Inflammatory macrophage treated with lipopolysaccharide for 1 hour (primary cell): ENCODE results near the gene ABHD17C.
"Not testable (repeated sequence)": the region's sequence is repeated elsewhere in the genome, so short reads cannot be mapped to it uniquely, and the experiment has no call there.

ENCODE experiments used
- DNase-seq, 2 donors: peaks; one replicate each; pipeline ENCODE4 v3.0.0-alpha.2; 2020 to 2022

The ABHD17C gene

GRCh38 chr15:80732818-80733217, 37.7 kb downstream of the ABHD17C start:
- no peak for DNase-seq

- DNase-seq: no peak
Observed at GRCh38 chr15:80733460-80733859, 38.4 kb downstream of the ABHD17C start.

- DNase-seq: no peak
Observed at GRCh38 chr15:80735344-80735743, 40.2 kb downstream of the ABHD17C start.

GRCh38 chr15:80736560-80736959, 41.5 kb downstream of the ABHD17C start:
- DNase-seq: no peak

GRCh38 chr15:80739919-80740318, 44.8 kb downstream of the ABHD17C start:
- DNase-seq: no peak

GRCh38 chr15:80742081-80742480, 47.0 kb downstream of the ABHD17C start:
- no peak for DNase-seq

- no peak for DNase-seq
Observed at GRCh38 chr15:80743189-80743833, 48.2 kb downstream of the ABHD17C start.

GRCh38 chr15:80744415-80744814, 49.3 kb downstream of the ABHD17C start:
- no peak for DNase-seq

GRCh38 chr15:80744826-80745225, 49.7 kb downstream of the ABHD17C start:
- DNase-seq: no peak

GRCh38 chr15:80745888-80746287, 50.8 kb downstream of the ABHD17C start:
- no peak for DNase-seq

- DNase-seq: no peak
Observed at GRCh38 chr15:80747317-80748053, 52.4 kb downstream of the ABHD17C start.

GRCh38 chr15:80749589-80749988, 54.5 kb downstream of the ABHD17C start:
- DNase-seq: no peak

- no peak for DNase-seq
Observed at GRCh38 chr15:80750575-80750974, 55.5 kb downstream of the ABHD17C start.

- DNase-seq: no peak
Observed at GRCh38 chr15:80752204-80752603, 57.1 kb downstream of the ABHD17C start.

GRCh38 chr15:80753161-80753560, 58.1 kb downstream of the ABHD17C start:
- no peak for DNase-seq

GRCh38 chr15:80754014-80754413, 58.9 kb downstream of the ABHD17C start:
- DNase-seq: no peak

- DNase-seq: no peak
Observed at GRCh38 chr15:80755885-80756284, 60.8 kb downstream of the ABHD17C start.

- no peak for DNase-seq
Observed at GRCh38 chr15:80758130-80758745, 63.1 kb downstream of the ABHD17C start.

GRCh38 chr15:80760960-80761359, 65.8 kb downstream of the ABHD17C start:
- no peak for DNase-seq

GRCh38 chr15:80761754-80762153, 66.6 kb downstream of the ABHD17C start:
- DNase-seq: no peak

GRCh38 chr15:80763235-80763634, 68.1 kb downstream of the ABHD17C start:
- DNase-seq: not testable (repeated sequence)

GRCh38 chr15:80764535-80764934, 69.4 kb downstream of the ABHD17C start:
- no peak for DNase-seq

- DNase-seq: no peak
Observed at GRCh38 chr15:80766275-80766674, 71.2 kb downstream of the ABHD17C start.

- no peak for DNase-seq
Observed at GRCh38 chr15:80768158-80768557, 73.0 kb downstream of the ABHD17C start.
